Occipital lobe (tissue), 2 donors: Measurements from ENCODE around the gene RXRB. TPM values are rescaled to one million over a fixed set of nuclear protein-coding genes. Genes with fewer than 3 reads are reported as not detected.

Source experiments
- DNase-seq: peaks from one replicate; lab custom pipeline; 2025; lab: John Stamatoyannopoulos, UW
- total RNA-seq: library from RNA; depleted of rRNA; stranded (reverse); fragments of >200 nt; gene quantifications from one replicate; pipeline ENCODE4 v1.2.3, GENCODE V29; 2014

RXRB gene
- total RNA-seq, 1 donor from 2014 or later: 22.6 TPM

DNA sequence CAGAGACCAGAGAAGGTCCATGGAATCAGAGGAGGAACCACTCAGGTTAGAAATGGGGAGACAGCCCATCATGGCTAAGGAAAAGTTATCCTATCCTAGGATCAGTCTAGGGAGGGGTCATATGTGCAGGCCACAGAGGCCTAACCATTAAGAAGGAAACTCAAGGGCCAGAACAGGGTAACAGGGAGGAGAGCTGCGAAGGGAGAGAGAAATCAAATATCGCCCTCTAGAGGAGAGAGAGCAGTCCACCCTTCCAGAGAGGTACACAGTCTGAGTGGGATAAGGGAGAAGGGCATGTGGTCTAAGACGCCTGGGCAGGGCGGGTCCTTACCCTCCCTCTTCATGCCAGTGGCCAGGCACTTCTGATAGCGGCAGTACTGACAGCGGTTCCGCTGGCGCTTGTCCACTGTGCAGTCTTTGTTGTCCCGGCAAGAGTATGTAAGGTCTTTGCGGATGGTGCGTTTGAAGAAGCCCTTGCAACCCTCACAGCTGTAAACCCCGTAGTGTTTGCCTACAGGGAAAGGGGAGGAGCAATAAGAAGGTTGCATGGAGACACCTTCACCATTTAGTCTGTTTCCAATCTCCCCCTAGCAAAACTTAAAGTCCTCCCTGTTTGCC is 2.9 kb downstream of the RXRB start:
- no peak for DNase-seq

- no peak for DNase-seq
Observed at GRCh38 chr6:33195304-33196165, 4.9 kb downstream of the RXRB start.

DNA sequence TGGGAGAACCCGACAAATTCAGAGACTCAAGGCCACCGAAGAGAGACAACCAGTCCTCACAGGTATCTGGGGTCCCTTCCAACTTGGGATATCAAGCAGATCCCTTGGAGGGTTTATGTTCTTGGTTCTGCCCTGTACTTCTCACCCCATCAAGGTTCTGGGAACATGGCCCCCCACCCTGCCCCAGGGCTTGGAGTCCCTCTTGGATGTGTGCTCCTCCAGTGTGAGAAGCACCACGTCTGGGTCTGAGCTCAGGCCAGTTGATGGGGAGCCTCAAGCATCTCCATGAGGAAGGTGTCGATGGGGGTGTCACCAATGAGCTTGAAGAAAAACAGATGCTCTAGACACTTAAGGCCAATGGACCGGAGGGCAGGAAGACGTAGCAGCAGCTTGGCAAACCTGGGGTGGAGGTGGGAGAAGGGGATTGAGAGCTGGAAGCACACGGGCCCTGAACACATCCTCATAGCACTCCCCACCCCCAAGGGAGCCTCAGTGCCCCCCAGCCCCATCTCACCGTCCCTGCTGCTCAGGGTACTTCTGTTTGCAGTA is 6.0 kb downstream of the RXRB start:
- DNase-seq: no peak

GRCh38 chr6:33193619-33194018 is 6.8 kb downstream of the RXRB start:
- no peak for DNase-seq

DNA sequence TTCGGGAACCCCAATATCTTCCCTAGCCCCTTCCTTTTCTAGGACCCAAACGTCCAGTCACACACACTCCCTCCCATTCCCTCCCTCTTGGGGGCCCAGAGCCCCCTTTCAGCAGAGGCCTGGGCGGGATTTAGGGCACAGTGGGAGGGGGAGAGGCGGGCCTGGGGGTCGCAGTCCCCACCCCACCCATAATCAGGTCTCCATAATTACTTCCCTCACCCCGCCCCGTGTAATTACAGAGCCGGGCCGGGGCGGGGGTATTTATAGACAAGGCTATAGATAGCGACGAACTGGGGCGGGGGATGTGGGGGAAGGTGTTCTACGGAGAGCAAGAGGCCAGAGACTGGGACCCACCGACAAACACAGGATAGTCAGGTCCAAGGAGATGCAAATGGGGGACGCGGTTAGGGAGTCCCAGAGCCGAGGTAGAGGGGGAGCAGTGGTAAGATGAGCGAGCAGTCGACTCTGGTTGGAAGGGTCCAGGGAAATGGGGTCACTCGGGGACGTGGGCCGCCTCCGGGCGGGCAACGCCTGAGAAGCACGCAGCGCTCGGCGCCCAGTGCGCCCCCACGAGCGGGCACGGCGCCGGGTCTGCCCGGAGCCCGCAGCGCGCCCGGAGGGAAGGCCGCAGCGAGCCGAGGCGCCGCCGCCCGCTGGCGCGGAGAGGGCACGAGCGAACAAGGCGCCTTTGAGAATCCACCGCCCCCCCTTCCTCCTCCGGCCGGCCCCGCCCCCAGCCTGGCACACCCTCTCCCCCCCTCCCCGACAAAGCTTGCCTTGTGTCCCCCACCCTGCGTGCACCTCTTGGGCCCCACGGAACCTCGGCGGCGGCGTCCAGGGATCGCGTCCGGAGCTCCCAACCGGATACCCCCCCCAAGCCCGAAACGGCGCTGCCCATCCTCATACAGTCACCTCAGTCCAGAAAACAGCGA is 7.5 kb downstream of the RXRB start:
- peak; percentile 58 for DNase-seq

DNA sequence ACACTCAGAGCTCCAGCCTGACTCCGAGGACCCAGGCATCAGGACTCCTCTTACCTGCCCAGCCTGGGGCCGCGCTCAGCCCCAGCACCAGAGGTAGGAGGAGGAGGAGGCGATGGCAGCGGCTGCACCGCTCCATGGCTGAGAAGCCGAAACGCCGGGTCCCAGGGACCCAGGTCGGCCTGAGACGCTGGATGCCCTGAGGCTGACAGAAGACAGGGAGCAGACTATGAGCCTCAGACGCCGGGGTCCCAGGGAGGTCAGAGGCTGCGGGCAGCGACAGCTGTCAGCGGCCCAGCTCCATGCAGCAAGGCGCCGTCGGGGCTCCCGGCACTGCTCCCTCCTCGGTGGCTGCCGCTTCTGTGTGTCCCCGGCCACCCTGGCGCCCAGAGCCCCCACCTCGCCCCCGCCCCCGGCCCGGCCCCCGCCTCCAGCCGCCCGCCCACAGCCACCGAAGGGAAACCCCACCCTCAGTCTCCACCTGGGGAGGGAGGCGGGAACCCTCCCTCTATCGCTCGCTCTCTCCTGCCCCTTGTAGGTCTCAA is 8.3 kb downstream of the RXRB start, which contains the start of gene COL11A2:
TSS of gene COL11A2 (minus strand) at position 363 of the 542 bp plus-strand sequence. CDS start at position 136, 227 bp downstream.
- DNase-seq: no peak

- DNase-seq: no peak
Observed at GRCh38 chr6:33191383-33192104, 8.9 kb downstream of the RXRB start.

DNA sequence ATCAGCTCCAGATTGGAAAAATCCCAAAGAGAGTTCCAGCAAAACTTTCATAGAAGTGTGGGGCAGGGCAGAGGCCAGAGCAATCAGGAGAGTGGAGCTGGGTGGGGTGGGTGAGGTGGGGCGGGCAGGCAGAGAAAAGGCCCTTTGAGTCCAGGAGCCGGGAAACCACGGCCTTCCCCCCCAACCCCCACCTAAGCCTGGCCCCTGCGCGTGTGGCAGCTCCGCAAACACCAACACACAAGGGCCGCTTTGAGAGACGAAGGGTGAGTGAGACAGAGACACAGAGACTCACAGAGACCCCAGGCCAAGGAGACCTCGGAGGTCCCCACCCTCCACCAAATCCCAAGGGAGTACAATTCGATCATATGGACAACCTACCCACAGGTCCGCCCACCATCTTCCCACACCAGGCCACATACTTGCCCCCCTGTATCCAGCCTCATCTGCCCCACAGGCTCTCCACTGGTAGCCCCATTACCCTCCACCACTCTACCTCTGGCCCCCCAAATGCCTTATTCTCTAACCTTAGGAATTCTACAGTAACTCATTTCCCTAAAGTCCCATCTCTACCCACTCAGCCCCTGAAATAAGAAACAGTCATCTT is 9.9 kb downstream of the RXRB start:
- DNase-seq: no peak

DNA sequence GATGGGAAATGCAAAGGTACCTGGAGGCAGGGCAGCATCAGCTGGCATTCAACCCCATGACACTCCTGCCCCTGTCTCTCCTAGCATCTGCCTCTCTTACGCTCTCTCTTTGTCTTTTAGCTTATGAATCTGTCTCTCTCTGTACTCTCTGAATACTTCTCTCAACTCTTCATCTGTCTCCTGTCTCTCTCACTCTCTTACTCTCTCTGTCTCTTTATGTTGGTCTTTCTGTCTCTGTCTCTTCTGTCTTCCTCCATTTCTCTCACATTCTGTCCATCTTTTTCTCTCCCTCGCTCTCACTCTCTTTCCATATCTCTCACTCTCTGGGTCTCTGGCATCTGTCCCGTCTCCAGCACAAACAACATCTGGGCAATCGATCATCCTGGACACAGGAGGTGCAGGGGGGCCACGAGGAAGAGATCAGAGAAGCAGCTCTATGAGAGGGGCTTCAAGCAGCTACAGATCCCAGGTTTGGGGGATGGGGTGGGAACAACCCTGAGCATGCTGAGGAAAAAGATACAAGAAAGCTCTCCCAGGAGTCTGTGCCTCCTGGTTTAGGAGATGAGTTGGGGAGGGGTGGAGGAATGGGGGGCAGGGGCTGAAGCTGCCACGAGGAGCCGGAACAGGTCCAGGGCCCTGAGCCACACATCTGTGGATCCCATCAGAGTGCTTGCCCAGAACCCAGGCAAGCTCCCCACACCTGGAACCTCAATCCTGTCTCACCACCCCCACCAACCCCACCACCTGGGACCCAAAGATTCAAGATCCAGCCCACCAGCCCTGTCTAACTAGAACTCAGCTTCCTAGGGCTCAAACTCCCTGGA is 10.6 kb downstream of the RXRB start:
- DNase-seq: no peak

GRCh38 chr6:33189164-33189563 is 11.3 kb downstream of the RXRB start:
- DNase-seq: no peak

DNA sequence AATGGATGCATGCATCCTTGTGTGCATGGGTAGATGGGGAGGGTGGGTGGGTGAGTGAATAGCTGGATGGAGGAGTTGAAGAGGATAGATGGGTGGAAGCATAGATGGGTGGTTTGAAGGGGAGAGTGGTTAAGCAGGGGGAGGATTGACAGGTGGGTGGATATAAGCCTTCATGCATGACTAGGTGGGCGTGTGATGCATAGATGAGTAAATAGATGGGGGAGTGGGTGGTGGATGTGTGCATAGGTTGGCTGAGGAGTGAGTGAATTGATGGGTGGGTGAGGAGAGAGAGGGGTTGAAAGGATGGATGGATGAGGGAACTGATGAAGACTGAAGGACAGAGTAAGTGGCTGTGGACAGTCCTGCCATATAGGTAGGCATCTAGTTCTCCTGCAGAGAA is 12.7 kb downstream of the RXRB start:
- no peak for DNase-seq

GRCh38 chr6:33185654-33186187 is 14.7 kb downstream of the RXRB start:
- no peak for DNase-seq

DNA sequence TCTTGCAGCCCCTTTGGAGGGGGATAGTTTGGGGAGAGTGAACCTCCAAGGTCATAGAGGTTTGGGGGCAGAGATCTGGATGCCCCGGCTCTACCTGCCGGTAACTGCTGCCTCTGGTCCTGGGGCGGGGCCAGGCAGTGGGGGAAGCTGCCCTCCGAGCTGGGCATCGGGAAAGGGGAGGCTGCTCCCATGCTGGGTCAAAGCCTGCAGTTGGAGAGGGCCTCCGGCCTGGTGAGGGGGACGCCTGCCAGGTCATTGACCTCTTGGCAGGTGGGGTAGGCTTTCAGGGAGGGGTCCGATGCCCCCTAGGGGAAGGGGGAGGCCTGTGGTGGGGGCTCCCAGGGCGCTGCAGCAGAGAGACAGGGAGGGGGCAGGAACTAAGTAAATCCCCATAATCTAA is 15.3 kb downstream of the RXRB start:
- DNase-seq: no peak

DNA sequence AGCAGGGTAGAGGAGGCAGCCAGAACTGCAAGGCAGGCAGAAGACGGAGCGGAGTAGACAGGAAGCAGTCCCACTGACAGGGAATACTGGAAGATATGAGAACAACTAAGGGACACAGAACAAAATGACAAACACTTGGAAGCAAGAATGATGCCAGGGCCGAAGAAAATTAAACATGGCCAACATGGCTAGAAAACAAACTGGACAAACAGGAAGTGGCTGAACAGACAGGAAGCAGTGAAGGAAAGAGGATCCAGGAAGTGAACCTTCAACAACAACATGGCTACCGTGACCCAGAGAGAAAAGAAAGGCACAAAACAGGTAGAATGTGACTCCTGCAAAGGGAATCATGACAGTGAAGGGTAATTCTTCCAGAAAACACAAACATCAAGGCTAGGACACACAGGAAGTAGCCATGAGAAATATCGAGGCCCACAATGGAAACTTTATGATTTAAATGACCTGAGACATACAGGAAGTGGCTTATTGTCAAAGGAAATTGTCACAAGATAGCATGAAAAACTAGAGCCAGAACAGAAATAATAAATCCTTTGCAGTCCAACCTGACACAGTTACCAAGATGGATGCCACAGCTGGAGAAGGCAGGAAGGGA is 17.3 kb downstream of the RXRB start:
- no peak for DNase-seq

GRCh38 chr6:33181141-33181540 is 19.3 kb downstream of the RXRB start:
- DNase-seq: no peak

GRCh38 chr6:33178755-33179475 is 21.6 kb downstream of the RXRB start:
- no peak for DNase-seq

DNA sequence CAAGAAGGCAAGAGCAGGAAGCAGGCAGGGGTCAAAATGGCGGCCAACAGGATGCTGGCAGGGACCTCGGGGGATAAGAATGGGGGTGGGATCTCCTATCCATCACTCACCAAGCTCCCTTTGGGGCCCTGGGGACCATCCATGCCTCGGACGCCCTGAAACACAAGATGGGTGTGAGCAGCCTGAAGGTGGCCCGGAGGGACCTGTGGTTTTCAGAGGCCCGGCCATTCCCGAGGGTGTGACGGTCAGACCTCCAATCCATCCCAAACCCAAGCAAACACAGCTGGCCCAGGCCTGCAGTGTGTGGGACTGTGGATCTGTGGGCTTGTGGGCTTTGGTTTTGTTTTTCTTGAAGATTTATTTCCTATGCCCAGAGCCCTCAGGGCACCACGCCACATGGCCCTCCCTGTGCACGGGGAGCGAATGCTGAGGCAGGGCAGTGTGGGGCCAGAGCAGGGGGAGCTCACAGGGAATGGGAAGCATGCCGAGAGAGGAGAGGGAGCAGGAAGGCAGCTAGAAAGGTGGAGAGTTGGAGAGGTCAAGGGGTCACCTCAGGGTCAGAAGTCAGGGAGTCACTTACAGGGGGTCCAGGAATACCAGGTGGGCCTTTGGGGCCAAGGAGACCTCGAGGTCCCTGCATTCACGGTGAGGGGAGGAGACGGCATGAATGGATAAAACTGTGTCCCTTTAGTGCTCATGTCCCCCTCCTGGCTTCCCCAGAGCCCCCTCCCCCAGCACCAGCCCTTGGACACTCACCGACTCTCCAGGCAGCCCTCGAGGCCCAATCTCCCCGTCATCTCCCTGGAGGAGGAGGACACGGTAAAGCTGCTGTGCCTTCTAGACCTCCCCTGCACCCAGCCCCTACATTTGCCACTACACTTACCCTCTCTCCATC is 22.7 kb downstream of the RXRB start:
- no peak for DNase-seq
